Heart right ventricle (tissue), 16 donors: ENCODE data around the gene EYS. TPM values are rescaled to one million over a fixed set of nuclear protein-coding genes. Genes with fewer than 3 reads are reported as not detected.

ENCODE experiments used
- ATAC-seq, 8 donors: fragments of 200-7000 bp; cut with Tn5 transposase; one replicate each; pipeline ENCODE4 v1.9.1; 2020; ENCODE audit warnings: mild to moderate bottlenecking in 8 of 8, moderate library complexity in 8 of 8, moderate number of reproducible peaks in 1 of 8
- DNase-seq, 2 donors: peaks; one replicate each; pipeline ENCODE4 v3.0.0-alpha.2; 2020
- H3K27ac ChIP-seq, 10 donors: fragments of 200-600 bp; sonication (generic) in 2 of 10; one replicate each; pipeline versions ENCODE4 v1.5.0 to v1.8.0; 2020 to 2022; ENCODE audit warnings: mild to moderate bottlenecking in 3 of 10
- H3K27me3 ChIP-seq, 7 donors: fragments of 200-600 bp; one replicate each; pipeline ENCODE4 v1.8.0; 2021 to 2022; ENCODE audit warnings: mild to moderate bottlenecking in 2 of 7
- H3K36me3 ChIP-seq, 9 donors: fragments of 200-600 bp; sonication (generic) in 1 of 9; one replicate each; pipeline versions ENCODE4 v1.5.0 to v1.8.0; 2020 to 2022; ENCODE audit warnings: mild to moderate bottlenecking in 2 of 9
- H3K4me1 ChIP-seq, 9 donors: fragments of 200-600 bp; sonication (generic) in 1 of 9; one replicate each; pipeline versions ENCODE4 v1.5.0 to v1.8.0; 2020 to 2022; ENCODE audit warnings: mild to moderate bottlenecking in 4 of 9
- H3K4me3 ChIP-seq, 10 donors: fragments of 200-600 bp; sonication (generic) in 2 of 10; one replicate each; pipeline versions ENCODE4 v1.5.0 to v1.8.0; 2020 to 2022; ENCODE audit warnings: mild to moderate bottlenecking in 7 of 10, moderate library complexity in 2 of 10
- H3K9me3 ChIP-seq, 11 donors: fragments of 200-600 bp in 10 of 11; sonication (generic) in 2 of 11; one replicate each; pipeline versions ENCODE4 v1.5.0 to v1.8.0; 2013 to 2022; ENCODE audit warnings: mild to moderate bottlenecking in 2 of 11, control low read depth in 1 of 11, moderate library complexity in 1 of 11
- WGBS, 2 donors: extraction: QIAGEN DNeasy Blood & Tissue Kit; methylation state at CpG; one replicate each; pipeline ENCODE4 v1.1.7; 2013; ENCODE audit warnings: inconsistent platforms in 1 of 2; 5-methylcytosine and 5-hydroxymethylcytosine counted together
- intact Hi-C, 10 donors: fragments of 100-400 bp; cut with DNase I; formaldehyde crosslinking; loops; one replicate each; pipeline versions ENCODE4 v1.11.1 to v1.14.2; 2022
- polyA plus RNA-seq, 2 donors: library from polyadenylated mRNA; stranded (reverse); fragments of 200-250 nt; gene quantifications; one replicate each; pipeline ENCODE4 v1.2.3, GENCODE V29; 2013
- total RNA-seq, 10 donors: library from RNA; stranded (reverse); fragmentation: NEBNext Ultra II Directional in 3 of 10; extraction: Animal tissue kit (Norgen Biotek cat#: 25700) in 3 of 10; gene quantifications; one replicate each; pipeline versions ENCODE4 v1.2.1 to v1.2.4, GENCODE V29; 2021 to 2023
- TF ChIP-seq, protein P1 (sequence below), 9 donors: fragments of 200-600 bp; sonication (generic) in 2 of 9; IDR thresholded peaks; one replicate each; pipeline versions ENCODE4 v1.5.0 to v1.8.0; 2021 to 2022; ENCODE audit warnings: antibody characterized with exemption in 9 of 9, mild to moderate bottlenecking in 5 of 9, moderate library complexity in 1 of 9
- donor health status: Arrhythmogenic right ventricular cardiomyopathy.
- donor health status: ischemic (EF 13 %, LVEDD 7.1; RV severe dilation, severe dysfunction).
- donor health status: healthy with polysubstance abuse.
- donor health status: DM: no; HTN: yes; CAD: no.
- donor health status: DM: no; HTN: no; CAD: no.
- donor health status: ischemic (EF 25% LVEDD 6.9; RV normal size, moderate dysfunction).
- donor health status: ischemic (EF 25% LVEDD 5.7; RV mildly dilated, moderate dysfunction).
- donor health status: healthy.
- donor health status: DM: yes; HTN: yes; CAD: no.
- donor health status: Ischemic cardiomyopathy.
- donor health status: ischemic (EF 35%, LVEDD 5.7; RV mildly dilated, moderate dysfunction).
- donor health status: nonischemic (EF 11% LVEDD 7.7; RV severe dilation, severe dysfunction).
- donor health status: DM: yes; HTN: yes; CAD: no.
- donor health status: PGD.
- donor health status: ischemic (EF 29% LVEDD 5.4; RV normal size, mild dysfunction).
- donor health status: nonischemic (EF 23%, LVEDD 6.1; RV moderate dilation, normal function).

EYS gene
- total and polyA plus RNA-seq, 12 donors: 0.02 to 0.40 (median 0.18) TPM; not detected in 8

DNA sequence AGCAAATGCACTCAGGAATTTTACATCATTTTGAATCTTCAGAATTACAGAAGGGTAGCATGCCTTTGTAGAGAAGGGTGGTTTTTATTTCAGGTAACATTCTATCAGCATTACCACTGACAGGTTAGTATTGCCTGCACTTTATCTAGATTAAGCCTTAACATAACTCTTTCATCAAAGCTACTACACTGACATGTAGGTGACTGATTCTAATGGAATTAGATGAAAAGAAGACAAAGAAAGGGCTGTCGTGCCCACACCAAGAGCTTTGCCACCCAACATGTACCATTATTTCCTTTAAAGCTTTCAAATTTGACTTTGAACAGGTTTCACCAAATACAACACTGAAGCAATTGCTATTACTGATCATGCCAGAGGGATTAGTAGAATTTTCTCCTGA, 551.9 kb downstream of the EYS start:
- Histone ChIP-seq H3K4me3 (no peak overlapping the region), H3K4me1 (no peaks in the 10 kb centered on the region), H3K27ac (no peak overlapping the region), H3K27me3 (no peaks in the 10 kb centered on the region), H3K9me3 (no peaks in the 10 kb centered on the region), H3K36me3 (no peaks in the 10 kb centered on the region)
- 80 to 90% methylated on average over 1 of the region's 1 CpG for WGBS, 2 donors
- no peak for ATAC-seq
- intact Hi-C loops: no loop called here
- no peak for DNase-seq
- TF ChIP-seq, protein P1, sequence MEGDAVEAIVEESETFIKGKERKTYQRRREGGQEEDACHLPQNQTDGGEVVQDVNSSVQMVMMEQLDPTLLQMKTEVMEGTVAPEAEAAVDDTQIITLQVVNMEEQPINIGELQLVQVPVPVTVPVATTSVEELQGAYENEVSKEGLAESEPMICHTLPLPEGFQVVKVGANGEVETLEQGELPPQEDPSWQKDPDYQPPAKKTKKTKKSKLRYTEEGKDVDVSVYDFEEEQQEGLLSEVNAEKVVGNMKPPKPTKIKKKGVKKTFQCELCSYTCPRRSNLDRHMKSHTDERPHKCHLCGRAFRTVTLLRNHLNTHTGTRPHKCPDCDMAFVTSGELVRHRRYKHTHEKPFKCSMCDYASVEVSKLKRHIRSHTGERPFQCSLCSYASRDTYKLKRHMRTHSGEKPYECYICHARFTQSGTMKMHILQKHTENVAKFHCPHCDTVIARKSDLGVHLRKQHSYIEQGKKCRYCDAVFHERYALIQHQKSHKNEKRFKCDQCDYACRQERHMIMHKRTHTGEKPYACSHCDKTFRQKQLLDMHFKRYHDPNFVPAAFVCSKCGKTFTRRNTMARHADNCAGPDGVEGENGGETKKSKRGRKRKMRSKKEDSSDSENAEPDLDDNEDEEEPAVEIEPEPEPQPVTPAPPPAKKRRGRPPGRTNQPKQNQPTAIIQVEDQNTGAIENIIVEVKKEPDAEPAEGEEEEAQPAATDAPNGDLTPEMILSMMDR (IDR thresholded peaks at IDR 0.05): no peak

DNA sequence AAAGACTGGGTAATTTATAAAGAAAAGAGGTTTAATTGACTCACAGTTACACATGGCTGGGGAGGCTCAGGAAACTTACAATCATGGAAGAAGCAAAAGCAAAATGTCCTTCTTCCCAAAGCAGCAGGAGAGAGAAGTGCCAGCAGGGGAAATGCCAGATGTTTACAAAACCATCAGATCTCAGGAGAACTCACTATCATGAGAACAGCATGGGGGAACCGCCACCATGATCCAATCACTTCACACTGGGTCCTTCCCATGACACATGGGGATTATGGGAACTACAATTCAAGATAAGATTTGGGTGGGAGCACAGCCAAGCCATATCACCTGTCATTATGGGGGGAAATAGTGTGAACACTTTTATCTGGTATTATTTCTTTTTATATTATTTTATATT, 557.2 kb downstream of the EYS start:
- H3K27ac ChIP-seq: no peak overlapping the region
- no peak for ATAC-seq
- TF ChIP-seq, protein P1 (IDR thresholded peaks at IDR 0.05): no peak
- H3K4me3 ChIP-seq: no peak overlapping the region
- WGBS, 2 donors: 53 to 54% methylated on average over 1 of the region's 1 CpG
- H3K9me3 ChIP-seq: peaks cover 0 to 6% (median 0%) of the 10 kb centered on the region in 11 donors
- no peaks in the 10 kb centered on the region for H3K27me3 ChIP-seq
- intact Hi-C loops: no loop called here
- H3K4me1 ChIP-seq: no peaks in the 10 kb centered on the region
- no peaks in the 10 kb centered on the region for H3K36me3 ChIP-seq
- no peak for DNase-seq

DNA sequence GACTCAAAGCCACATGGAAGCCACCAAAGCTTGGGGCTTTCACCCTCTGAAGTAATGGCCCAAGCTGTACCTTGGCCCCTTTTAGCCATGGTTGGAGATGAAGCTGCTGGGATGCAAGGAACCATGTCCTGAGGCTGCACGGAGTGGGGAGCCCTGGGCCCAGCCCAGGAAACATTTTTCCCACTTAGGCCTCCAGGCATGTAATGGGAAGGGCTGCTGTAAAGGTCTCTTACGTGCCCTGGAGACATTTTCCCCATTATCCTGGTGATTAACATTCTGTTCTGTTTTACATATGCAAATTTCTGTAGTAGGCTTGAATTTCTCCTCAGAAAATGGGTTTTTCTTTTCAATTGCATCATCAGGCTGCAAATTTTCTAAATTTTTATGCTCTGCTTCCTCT, 558.2 kb downstream of the EYS start:
- no peak for DNase-seq
- intact Hi-C loops: no loop called here
- H3K4me3 ChIP-seq: no peak overlapping the region
- H3K27me3 ChIP-seq: no peaks in the 10 kb centered on the region
- H3K9me3 ChIP-seq: peaks cover 0 to 6% (median 0%) of the 10 kb centered on the region in 11 donors
- H3K27ac ChIP-seq: no peak overlapping the region
- WGBS, 2 donors: 72 to 79% methylated on average over 2 of the region's 2 CpGs
- no peaks in the 10 kb centered on the region for H3K36me3 ChIP-seq
- TF ChIP-seq, protein P1 (IDR thresholded peaks at IDR 0.05): no peak
- no peak for ATAC-seq
- no peaks in the 10 kb centered on the region for H3K4me1 ChIP-seq

DNA sequence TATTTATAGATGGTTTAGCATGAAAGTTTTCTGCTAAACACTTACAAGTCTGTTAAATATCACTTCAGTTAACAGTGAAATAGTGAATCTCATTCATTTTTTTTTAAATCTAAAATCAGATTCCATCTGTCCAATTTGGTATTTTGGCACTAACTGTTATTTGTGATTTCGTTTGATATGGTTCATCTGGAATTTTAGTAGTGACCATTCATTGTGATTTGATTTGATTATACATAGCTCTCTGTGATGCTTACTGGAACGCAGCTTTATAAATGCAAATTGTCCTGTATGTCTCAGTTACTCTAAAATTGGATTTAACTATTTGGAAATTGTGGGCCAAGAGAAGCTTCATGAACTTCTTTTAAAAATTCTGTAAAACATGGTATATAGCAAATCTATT, 571.5 kb downstream of the EYS start:
- Histone ChIP-seq H3K36me3 (no peaks in the 10 kb centered on the region), H3K27ac (no peak overlapping the region), H3K4me1 (no peaks in the 10 kb centered on the region), H3K27me3 (no peaks in the 10 kb centered on the region), H3K9me3 (peaks cover 0 to 16% (median 0%) of the 10 kb centered on the region in 11 donors), H3K4me3 (no peak overlapping the region)
- DNase-seq: no peak
- ATAC-seq: no peak
- intact Hi-C loops: no loop called here
- TF ChIP-seq, protein P1 (IDR thresholded peaks at IDR 0.05): no peak
- 70 to 71% methylated on average over 2 of the region's 2 CpGs for WGBS, 2 donors
